ENCODE measurements around the gene ATP8B4.

ATP8B4 gene

DNA sequence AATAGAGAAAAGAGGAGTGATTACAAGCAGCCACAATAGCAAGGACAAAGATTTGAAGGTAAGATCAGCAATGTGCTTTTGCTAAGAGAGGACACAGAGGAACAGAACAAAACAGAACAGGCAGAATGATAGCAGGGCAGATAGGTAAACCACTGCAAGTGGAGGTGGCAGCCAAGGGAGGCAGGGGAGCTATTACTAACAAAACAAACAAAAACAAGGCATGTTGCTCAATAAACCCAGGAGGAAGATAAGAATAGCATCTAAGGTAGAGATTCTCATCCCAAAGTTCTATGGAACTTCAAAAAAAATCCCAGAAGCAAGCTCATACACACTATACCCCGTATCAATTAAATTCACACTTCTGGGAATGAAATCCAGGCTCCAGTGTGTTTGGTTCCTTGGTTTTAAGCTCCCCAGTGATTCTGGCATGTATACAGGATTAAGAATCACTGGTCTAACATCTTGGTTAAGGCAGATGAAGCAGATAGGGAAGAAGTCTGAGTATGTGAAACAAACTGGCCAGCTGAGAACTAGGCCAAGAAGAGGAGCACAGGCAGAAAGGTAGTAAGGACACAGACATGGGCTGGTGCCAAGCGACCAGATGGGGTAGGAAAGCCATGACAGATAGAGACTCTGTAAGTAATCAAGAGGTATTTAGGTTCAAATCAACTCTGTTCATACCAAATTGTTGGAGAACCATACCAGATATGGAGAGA lies 309.0 kb downstream of the ATP8B4 start:
- no peak for DNase-seq (ENCODE audit: low read depth)

GRCh38 chr15:49808341-49808740 lies 310.7 kb downstream of the ATP8B4 start:
- DNase-seq (ENCODE audit: low read depth), result no peak
